Measurements from ENCODE around the gene TRPV4.

TRPV4 gene

DNA sequence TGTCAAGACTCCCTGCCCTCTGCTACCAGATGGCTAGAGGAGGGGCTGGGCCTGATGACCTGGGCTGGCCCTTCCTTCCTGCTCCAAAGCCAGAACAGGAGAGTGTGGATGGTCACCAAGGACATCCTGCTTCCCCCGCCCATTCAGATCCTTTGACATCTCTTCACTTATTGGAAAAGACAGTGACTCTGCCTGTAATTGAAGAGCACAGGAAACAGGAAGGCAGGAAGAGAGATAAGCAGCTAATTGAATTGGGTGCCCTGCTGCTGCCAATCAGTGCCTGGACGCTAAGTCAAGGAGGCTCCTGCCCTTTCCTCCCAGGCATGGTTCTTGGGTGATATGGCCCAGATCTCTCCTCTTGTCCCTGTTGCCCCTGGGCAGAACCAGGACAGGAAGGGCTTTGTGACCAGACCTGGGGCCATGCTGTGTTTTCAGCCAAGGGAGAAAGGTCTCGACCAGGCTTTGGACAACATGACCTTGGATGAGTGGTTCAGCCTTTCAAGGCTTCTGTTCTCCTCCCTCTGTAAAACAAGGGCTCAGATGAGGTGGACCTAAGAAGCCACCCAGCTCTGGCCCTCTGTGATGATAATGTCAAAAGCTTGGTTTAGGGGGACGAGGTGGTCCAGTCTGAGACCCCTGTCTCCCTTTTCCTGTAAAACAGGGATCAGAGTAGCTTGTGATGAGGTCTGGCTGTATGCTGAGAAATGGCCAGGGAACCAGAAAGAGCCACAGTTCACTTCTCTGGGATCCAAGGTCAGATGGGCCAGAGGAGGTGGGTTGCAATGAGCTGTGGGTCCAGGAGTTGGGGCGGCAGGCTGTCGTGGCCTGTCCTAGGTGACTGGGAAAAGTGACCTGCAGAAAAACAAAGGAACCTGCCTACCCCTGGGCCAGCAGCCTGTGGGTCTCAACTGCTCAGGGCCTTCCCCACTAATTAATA is 80.8 kb downstream of the TRPV4 start:
- Histone ChIP-seq H3K27ac (ENCODE audit: insufficient read depth in 1 of 2, low read depth in 1 of 2, low read length in 2 of 2, poor library complexity in 1 of 2, severe bottlenecking in 2 of 2) (no peak overlapping the region), H3K36me3 (ENCODE audit: control insufficient read depth in 4 of 4, insufficient read depth in 4 of 4, low read length in 3 of 4) (no peaks in the 10 kb centered on the region), H3K9me3 (ENCODE audit: control extremely low read depth in 1 of 5, control insufficient read depth in 4 of 5, insufficient read depth in 2 of 5, low read depth in 1 of 5, low read length in 4 of 5) (peaks cover 2 to 28% (median 7%) of the 10 kb centered on the region in 5 experiments), H3K27me3 (replicated peaks in 2 of 5; ENCODE audit: control insufficient read depth in 4 of 5, insufficient read depth in 5 of 5, low read length in 4 of 5) (peaks cover 0 to 3% (median 0%) of the 10 kb centered on the region in 5 experiments), H3K4me3 (ENCODE audit: control insufficient read depth in 1 of 7, extremely low read depth in 1 of 7, insufficient read depth in 4 of 7, low read depth in 2 of 7, low read length in 6 of 7) (no peak overlapping the region), H3K4me1 (ENCODE audit: control extremely low read depth in 1 of 4, control insufficient read depth in 4 of 4, insufficient read depth in 4 of 4, low read length in 3 of 4) (no peaks in the 10 kb centered on the region)
- ChIA-PET POLR2A (no interaction called here), CTCF (interaction anchor here (0.8 to 1.0 kb wide), 2 partner anchors 129 to 155 kb away, joined by 3 to 4 read pairs; no protein-coding TSS in a partner anchor)
- DNase-seq = no peak
- WGBS (ENCODE audit: insufficient coverage) = 78% methylated on average over 5 of the region's 6 CpGs

DNA sequence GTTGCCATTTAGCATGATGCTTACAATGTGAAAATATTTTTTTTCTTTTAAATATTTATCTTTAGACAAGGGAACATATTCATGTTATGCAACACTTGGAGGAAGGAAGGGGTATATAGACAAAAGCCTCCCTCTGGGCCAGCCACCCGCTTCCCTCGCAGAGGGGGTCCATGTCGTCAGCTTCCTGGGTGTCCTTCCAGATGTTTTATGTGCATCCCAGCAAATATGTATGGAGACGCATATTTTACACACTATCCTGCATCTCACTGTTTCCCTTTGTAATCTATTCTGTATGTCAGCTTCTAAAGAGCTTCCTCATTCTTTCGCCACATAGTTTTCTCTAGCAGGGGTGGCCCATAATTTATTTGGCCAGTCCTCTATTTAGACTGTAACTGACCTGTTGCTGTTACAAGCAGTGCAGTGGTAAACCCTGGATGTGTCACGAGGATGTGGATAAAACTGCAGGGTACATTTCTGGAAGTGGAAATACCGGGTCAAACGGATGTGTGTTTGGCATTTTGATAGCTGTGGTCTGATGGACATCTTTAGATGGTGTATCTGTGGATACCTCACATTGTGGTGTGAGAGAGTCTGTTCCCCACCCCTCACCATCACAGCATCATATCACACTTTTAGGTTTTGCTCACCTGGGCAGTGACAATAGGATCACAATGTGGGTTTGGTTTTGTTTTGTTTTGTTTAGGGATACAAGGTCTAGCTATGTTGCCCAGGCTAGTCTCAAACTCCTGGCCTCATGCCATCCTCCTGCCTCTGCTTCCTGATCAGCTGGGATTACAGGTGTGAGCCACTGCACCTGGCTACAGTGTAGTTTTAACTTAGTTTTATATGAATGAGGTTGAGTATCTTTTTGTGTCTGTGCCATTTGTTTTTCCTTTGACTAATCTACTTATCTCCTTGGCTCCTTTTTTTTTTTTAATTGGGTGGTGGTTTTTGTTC is 87.9 kb downstream of the TRPV4 start:
- WGBS (ENCODE audit: insufficient coverage) = 15% methylated on average over 5 of the region's 8 CpGs
- DNase-seq = peak in 2 of 3 donors; percentile 15 to 24
- POLR2A ChIA-PET = no interaction called here

DNA sequence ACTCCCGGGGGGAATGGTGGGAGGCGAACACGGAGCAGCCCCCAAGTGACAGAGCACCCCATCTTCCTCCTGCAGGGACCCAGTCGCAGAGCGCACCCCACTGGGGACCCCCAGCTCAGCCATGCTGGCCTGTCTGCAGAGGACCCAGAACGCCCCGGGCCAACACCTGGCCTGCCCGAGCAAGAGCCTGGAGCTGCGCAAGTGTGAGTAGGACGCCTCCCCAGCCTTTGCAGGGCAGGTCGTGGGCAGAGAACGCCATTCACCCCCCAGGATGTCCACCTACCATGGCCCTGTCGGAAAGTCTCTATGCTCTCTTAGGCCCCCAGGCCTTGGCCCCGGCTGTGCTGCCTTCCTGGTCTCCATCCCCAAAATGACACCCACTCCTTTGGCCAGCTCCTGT is 89.2 kb downstream of the TRPV4 start:
- Histone ChIP-seq H3K36me3 (ENCODE audit: control insufficient read depth in 4 of 4, insufficient read depth in 4 of 4, low read length in 3 of 4) (no peaks in the 10 kb centered on the region), H3K9me3 (ENCODE audit: control extremely low read depth in 1 of 5, control insufficient read depth in 4 of 5, insufficient read depth in 2 of 5, low read depth in 1 of 5, low read length in 4 of 5) (no peaks in the 10 kb centered on the region), H3K27me3 (replicated peaks in 2 of 5; ENCODE audit: control insufficient read depth in 4 of 5, insufficient read depth in 5 of 5, low read length in 4 of 5) (peaks cover 0 to 3% (median 0%) of the 10 kb centered on the region in 5 experiments), H3K4me1 (ENCODE audit: control extremely low read depth in 1 of 4, control insufficient read depth in 4 of 4, insufficient read depth in 4 of 4, low read length in 3 of 4) (peaks cover 0 to 7% (median 2%) of the 10 kb centered on the region in 4 experiments), H3K27ac (ENCODE audit: insufficient read depth in 1 of 2, low read depth in 1 of 2, low read length in 2 of 2, poor library complexity in 1 of 2, severe bottlenecking in 2 of 2) (no peak overlapping the region), H3K4me3 (ENCODE audit: control insufficient read depth in 1 of 7, extremely low read depth in 1 of 7, insufficient read depth in 4 of 7, low read depth in 2 of 7, low read length in 6 of 7) (no peak overlapping the region)
- CTCF ChIA-PET = interaction anchor here (1.1 kb wide), 1 partner anchor 147 kb away, joined by 3 read pairs; no protein-coding TSS in a partner anchor
- no peak for DNase-seq
- POLR2A ChIA-PET = no interaction called here
- 96% methylated on average over 13 of the region's 14 CpGs for WGBS (ENCODE audit: insufficient coverage)

More for the DNA sequence above, 87.9 kb downstream of the TRPV4 start:
- Histone ChIP-seq H3K4me1 (ENCODE audit: control extremely low read depth in 1 of 4, control insufficient read depth in 4 of 4, insufficient read depth in 4 of 4, low read length in 3 of 4) (peaks cover 0 to 7% (median 2%) of the 10 kb centered on the region in 4 experiments), H3K27me3 (replicated peaks in 2 of 5; ENCODE audit: control insufficient read depth in 4 of 5, insufficient read depth in 5 of 5, low read length in 4 of 5) (peaks cover 0 to under 1% (median 0%) of the 10 kb centered on the region in 5 experiments), H3K9me3 (ENCODE audit: control extremely low read depth in 1 of 5, control insufficient read depth in 4 of 5, insufficient read depth in 2 of 5, low read depth in 1 of 5, low read length in 4 of 5) (no peaks in the 10 kb centered on the region), H3K27ac (ENCODE audit: insufficient read depth in 1 of 2, low read depth in 1 of 2, low read length in 2 of 2, poor library complexity in 1 of 2, severe bottlenecking in 2 of 2) (no peak overlapping the region), H3K4me3 (ENCODE audit: control insufficient read depth in 1 of 7, extremely low read depth in 1 of 7, insufficient read depth in 4 of 7, low read depth in 2 of 7, low read length in 6 of 7) (no peak overlapping the region), H3K36me3 (ENCODE audit: control insufficient read depth in 4 of 4, insufficient read depth in 4 of 4, low read length in 3 of 4) (no peaks in the 10 kb centered on the region)
- CTCF ChIA-PET = interaction anchor here (1.0 to 1.1 kb wide), 2 partner anchors 28 to 149 kb away, joined by 3 read pairs; no protein-coding TSS in a partner anchor

DNA sequence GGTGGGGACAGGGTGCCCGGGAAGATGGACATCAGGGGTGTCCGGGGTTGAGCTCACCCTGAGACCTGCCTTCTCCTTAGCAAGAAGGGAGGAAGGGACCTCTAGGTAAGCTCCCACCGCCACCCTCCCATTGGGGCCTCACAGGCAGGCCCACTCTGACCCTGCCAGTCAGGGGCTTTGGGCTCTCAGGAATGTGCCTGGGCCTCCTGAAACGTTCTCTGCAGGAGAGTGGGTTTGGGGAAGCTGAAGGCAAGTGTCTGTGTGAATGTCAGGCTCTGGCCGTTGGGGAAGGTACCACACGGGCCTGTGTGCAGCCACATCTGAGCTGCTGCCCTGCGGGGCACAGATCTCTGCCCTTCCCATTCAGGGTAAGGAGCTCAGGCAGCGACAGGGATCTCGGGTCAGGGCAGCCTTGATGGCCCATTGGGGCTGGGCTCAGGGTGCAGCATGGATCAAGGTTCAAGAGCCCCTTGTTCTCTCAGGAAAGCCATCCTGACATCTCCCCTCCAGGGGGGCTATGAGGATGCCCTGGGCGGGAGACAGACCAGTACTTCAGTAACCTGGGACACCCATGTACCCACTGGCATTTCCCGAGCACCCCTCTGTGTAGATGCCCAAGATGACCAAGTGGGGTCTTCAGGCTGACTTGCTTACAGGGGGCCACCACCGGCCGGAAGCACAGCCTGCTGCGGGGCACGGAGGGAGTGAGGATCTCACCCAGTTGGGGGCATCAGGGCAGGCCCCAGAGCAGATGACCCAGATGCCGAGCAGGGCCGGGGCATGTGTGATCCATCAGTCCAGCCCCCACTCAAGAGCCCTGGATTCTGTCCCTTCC is 89.9 kb downstream of the TRPV4 start:
- 95% methylated on average over 10 of the region's 17 CpGs for WGBS (ENCODE audit: insufficient coverage)
- H3K27ac ChIP-seq (ENCODE audit: insufficient read depth in 1 of 2, low read depth in 1 of 2, low read length in 2 of 2, poor library complexity in 1 of 2, severe bottlenecking in 2 of 2) = no peak overlapping the region
- H3K36me3 ChIP-seq (ENCODE audit: control insufficient read depth in 4 of 4, insufficient read depth in 4 of 4, low read length in 3 of 4) = no peaks in the 10 kb centered on the region
- peaks cover 0 to 7% (median 0%) of the 10 kb centered on the region in 5 experiments for H3K27me3 ChIP-seq (replicated peaks in 2 of 5; ENCODE audit: control insufficient read depth in 4 of 5, insufficient read depth in 5 of 5, low read length in 4 of 5)
- DNase-seq = no peak
- H3K4me1 ChIP-seq (ENCODE audit: control extremely low read depth in 1 of 4, control insufficient read depth in 4 of 4, insufficient read depth in 4 of 4, low read length in 3 of 4) = peaks cover 0 to 7% (median 2%) of the 10 kb centered on the region in 4 experiments
- no peaks in the 10 kb centered on the region for H3K9me3 ChIP-seq (ENCODE audit: control extremely low read depth in 1 of 5, control insufficient read depth in 4 of 5, insufficient read depth in 2 of 5, low read depth in 1 of 5, low read length in 4 of 5)
- H3K4me3 ChIP-seq (ENCODE audit: control insufficient read depth in 1 of 7, extremely low read depth in 1 of 7, insufficient read depth in 4 of 7, low read depth in 2 of 7, low read length in 6 of 7) = no peak overlapping the region
- ChIA-PET CTCF (interaction anchor here (0.7 kb wide), 1 partner anchor 145 kb away, joined by 3 read pairs; no protein-coding TSS in a partner anchor), POLR2A (no interaction called here)

DNA sequence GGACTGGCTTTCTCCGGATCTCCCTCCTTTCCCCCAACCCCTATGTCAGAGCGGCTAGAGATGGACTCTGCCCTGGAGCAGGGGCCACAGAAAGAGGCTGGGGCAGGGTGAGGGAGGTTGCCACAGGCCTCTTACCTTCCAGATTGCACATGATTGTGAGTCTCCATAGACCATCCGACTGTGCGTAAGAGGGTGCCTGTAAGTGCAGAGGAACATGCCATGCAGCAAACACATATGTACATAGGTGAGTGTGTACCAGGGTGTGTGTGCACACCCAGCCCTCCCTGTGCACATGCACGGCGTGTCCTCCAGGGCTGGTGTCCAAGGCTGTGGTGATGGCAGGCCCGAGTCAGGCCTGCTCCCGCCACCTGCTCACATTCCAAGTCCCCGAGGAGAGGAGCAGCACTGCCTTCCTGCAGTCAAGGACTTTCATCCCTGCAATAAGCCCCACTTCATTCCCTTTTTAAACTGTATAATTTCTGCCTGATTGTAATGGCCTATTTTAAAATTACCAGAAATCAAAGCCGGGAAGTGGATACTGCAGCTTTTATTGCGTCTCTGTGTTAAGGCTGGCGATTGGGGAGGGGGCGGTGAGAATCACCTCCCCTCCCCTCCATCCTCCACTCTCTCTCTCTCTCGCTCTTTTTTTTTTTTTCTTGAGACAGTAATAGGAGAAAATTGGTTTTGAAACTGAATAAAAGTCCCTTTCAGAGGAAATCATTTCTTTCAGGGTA is 91.1 kb downstream of the TRPV4 start:
- no peak overlapping the region for H3K4me3 ChIP-seq (ENCODE audit: control insufficient read depth in 1 of 7, extremely low read depth in 1 of 7, insufficient read depth in 4 of 7, low read depth in 2 of 7, low read length in 6 of 7)
- no peaks in the 10 kb centered on the region for H3K36me3 ChIP-seq (ENCODE audit: control insufficient read depth in 4 of 4, insufficient read depth in 4 of 4, low read length in 3 of 4)
- CTCF ChIA-PET = interaction anchor here (0.7 kb wide), 1 partner anchor 143 kb away, joined by 3 read pairs; no protein-coding TSS in a partner anchor
- H3K9me3 ChIP-seq (ENCODE audit: control extremely low read depth in 1 of 5, control insufficient read depth in 4 of 5, insufficient read depth in 2 of 5, low read depth in 1 of 5, low read length in 4 of 5) = no peaks in the 10 kb centered on the region
- H3K27me3 ChIP-seq (replicated peaks in 2 of 5; ENCODE audit: control insufficient read depth in 4 of 5, insufficient read depth in 5 of 5, low read length in 4 of 5) = peaks cover 0 to 7% (median 1%) of the 10 kb centered on the region in 5 experiments
- 94% methylated on average over 7 of the region's 14 CpGs for WGBS (ENCODE audit: insufficient coverage)
- DNase-seq = no peak
- POLR2A ChIA-PET = no interaction called here
- H3K4me1 ChIP-seq (ENCODE audit: control extremely low read depth in 1 of 4, control insufficient read depth in 4 of 4, insufficient read depth in 4 of 4, low read length in 3 of 4) = peaks cover 0 to 7% (median 2%) of the 10 kb centered on the region in 4 experiments
- H3K27ac ChIP-seq (ENCODE audit: insufficient read depth in 1 of 2, low read depth in 1 of 2, low read length in 2 of 2, poor library complexity in 1 of 2, severe bottlenecking in 2 of 2) = no peak overlapping the region

All from common myeloid progenitor, CD34-positive (primary cell).